H1 (cell line): ENCODE data around the gene KNDC1. TPM values are rescaled to one million over a fixed set of nuclear protein-coding genes. Genes with fewer than 3 reads are reported as not detected.

Experiments
- CTCF ChIA-PET: fragments of 300-600 bp; sonication (Branson Sonifier 250); formaldehyde crosslinking; loops from one replicate; lab custom pipeline; 2021; ENCODE audit not compliant: partially characterized antibody; lab: Charles Lee
- POLR2A ChIA-PET: fragments of 300-600 bp; sonication (Branson Sonifier 250); formaldehyde crosslinking; loops from one replicate; lab custom pipeline; 2021; ENCODE audit warnings: inconsistent platforms; ENCODE audit not compliant: partially characterized antibody; lab: Charles Lee
- DNase-seq, 2 experiments: peaks; one replicate each; pipeline versions ENCODE4 v3.0.0 to v3.0.0-alpha.2; 2010 to 2022; ENCODE audit warnings: low spot score in 2 of 2, low read depth in 1 of 2, mixed read lengths in 1 of 2
- FAIRE-seq: peaks from 2 replicates; lab custom pipeline; 2011; peaks lifted over from hg19 to GRCh38; lab: Jason Lieb, UNC
- H2AFZ ChIP-seq: 2 replicates; pipeline ENCODE4 v1.8.1; 2012; ENCODE audit warnings: low read length, inconsistent platforms
- H2AK5ac ChIP-seq: 2 replicates; pipeline ENCODE4 v1.6.1; 2013; ENCODE audit warnings: low read depth, low read length
- H2BK120ac ChIP-seq: replicated peaks from 2 replicates; pipeline ENCODE3; 2013; ENCODE audit warnings: low read depth, low read length, inconsistent platforms
- H2BK12ac ChIP-seq: 2 replicates; pipeline ENCODE4 v1.6.1; 2013; ENCODE audit warnings: low read depth, low read length
- H2BK15ac ChIP-seq: 2 replicates; pipeline ENCODE4 v1.6.1; 2013; ENCODE audit warnings: low read length
- H2BK20ac ChIP-seq: 2 replicates; pipeline ENCODE4 v1.6.1; 2013; ENCODE audit warnings: low read length
- H2BK5ac ChIP-seq: 2 replicates; pipeline ENCODE4 v1.6.1; 2013; ENCODE audit warnings: low read depth, low read length
- H3K14ac ChIP-seq: 2 replicates; pipeline ENCODE4 v1.6.1; 2013; ENCODE audit warnings: inconsistent platforms; ENCODE audit not compliant: insufficient read length
- H3K18ac ChIP-seq: 2 replicates; pipeline ENCODE4 v1.6.1; 2013; ENCODE audit warnings: low read length; ENCODE audit errors: extremely low read depth
- H3K23ac ChIP-seq: 2 replicates; pipeline ENCODE4 v1.6.1; 2013; ENCODE audit warnings: inconsistent platforms; ENCODE audit not compliant: insufficient read length
- H3K23me2 ChIP-seq: 2 replicates; pipeline ENCODE4 v1.6.1; 2013; ENCODE audit warnings: low read depth, low read length
- H3K27ac ChIP-seq: 2 replicates; pipeline ENCODE4 v1.6.1; 2011; ENCODE audit warnings: low read depth, low read length, inconsistent platforms
- H3K27me3 ChIP-seq, 4 experiments: replicated peaks in 1 of 4; 1 replicate in 1 of 4; 2 replicates in 3 of 4; pipeline versions ENCODE4 v1.6.1 to v1.8.1; 2011 to 2013; ENCODE audit warnings: low read length in 3 of 4, mild to moderate bottlenecking in 3 of 4, inconsistent platforms in 2 of 4, mixed read lengths in 2 of 4, moderate library complexity in 1 of 4; ENCODE audit not compliant: control insufficient read depth in 3 of 4, insufficient read depth in 3 of 4; ENCODE audit errors: extremely low read depth in 1 of 4
- H3K36me3 ChIP-seq, 4 experiments: 2 replicates each; pipeline versions ENCODE4 v1.6.1 to v1.8.1; 2011 to 2013; ENCODE audit warnings: mild to moderate bottlenecking in 4 of 4, low read length in 3 of 4, moderate library complexity in 2 of 4, control low read depth in 1 of 4, inconsistent platforms in 1 of 4; ENCODE audit not compliant: insufficient read depth in 4 of 4, control insufficient read depth in 2 of 4
- H3K4ac ChIP-seq: replicated peaks from 2 replicates; pipeline ENCODE3; 2013; ENCODE audit warnings: low read length, low read depth, mixed read lengths, inconsistent platforms; ENCODE audit not compliant: insufficient read length
- H3K4me1 ChIP-seq, 4 experiments: replicated peaks in 1 of 4; 1 replicate in 1 of 4; 2 replicates in 3 of 4; pipeline versions ENCODE4 v1.6.1 to v1.8.1; 2011 to 2013; ENCODE audit warnings: low read length in 3 of 4, inconsistent platforms in 2 of 4, mixed read lengths in 1 of 4; ENCODE audit not compliant: insufficient read depth in 4 of 4, control insufficient read depth in 3 of 4
- H3K4me2 ChIP-seq, 2 experiments: 2 replicates each; pipeline versions ENCODE4 v1.6.1 to v1.8.1; 2011 to 2013; ENCODE audit warnings: low read depth in 2 of 2, low read length in 2 of 2, control low read depth in 1 of 2, inconsistent platforms in 1 of 2, mild to moderate bottlenecking in 1 of 2; ENCODE audit not compliant: insufficient read depth in 1 of 2
- H3K4me3 ChIP-seq, 4 experiments: fragments of 200-600, 300-600 bp in 1 of 4; sonication (generic), shearing (Covaris generic), sonication (Bioruptor Twin) in 1 of 4; 2 replicates each; pipeline versions ENCODE4 v1.5.1 to v1.8.1; 2011 to 2016; ENCODE audit warnings: low read length in 4 of 4, low read depth in 3 of 4, control low read depth in 2 of 4, inconsistent platforms in 2 of 4, mild to moderate bottlenecking in 2 of 4, mixed read lengths in 1 of 4, moderate library complexity in 1 of 4; ENCODE audit not compliant: insufficient read depth in 2 of 4; ENCODE audit errors: extremely low read depth in 1 of 4
- H3K56ac ChIP-seq: replicated peaks from 2 replicates; pipeline ENCODE3; 2013; ENCODE audit warnings: low read depth, mild to moderate bottlenecking, mixed read lengths, low read length, inconsistent platforms; ENCODE audit not compliant: insufficient read length
- H3K79me1 ChIP-seq: 2 replicates; pipeline ENCODE4 v1.6.1; 2013; ENCODE audit warnings: low read depth, low read length, control low read depth
- H3K79me2 ChIP-seq, 2 experiments: 2 replicates each; pipeline versions ENCODE4 v1.6.1 to v1.8.1; 2012 to 2013; ENCODE audit warnings: low read length in 2 of 2, mild to moderate bottlenecking in 2 of 2, inconsistent platforms in 1 of 2; ENCODE audit not compliant: insufficient read depth in 2 of 2, control insufficient read depth in 1 of 2
- H3K9ac ChIP-seq, 4 experiments: replicated peaks in 1 of 4; 1 replicate in 1 of 4; 2 replicates in 3 of 4; pipeline versions ENCODE4 v1.6.1 to v1.8.1; 2011 to 2013; ENCODE audit warnings: low read depth in 3 of 4, low read length in 3 of 4, control low read depth in 2 of 4, mild to moderate bottlenecking in 2 of 4, moderate library complexity in 2 of 4, inconsistent platforms in 1 of 4; ENCODE audit errors: extremely low read depth in 1 of 4
- H3K9me3 ChIP-seq, 2 experiments: 2 replicates each; pipeline versions ENCODE4 v1.6.1 to v1.8.1; 2012 to 2013; ENCODE audit warnings: mild to moderate bottlenecking in 2 of 2, moderate library complexity in 2 of 2, control low read depth in 1 of 2, inconsistent platforms in 1 of 2, low read depth in 1 of 2, low read length in 1 of 2, mixed read lengths in 1 of 2; ENCODE audit not compliant: insufficient read depth in 2 of 2
- H4K20me1 ChIP-seq, 2 experiments: replicated peaks in 1 of 2; 2 replicates each; pipeline versions ENCODE3 to v1.8.1; 2011 to 2013; ENCODE audit warnings: inconsistent platforms in 2 of 2, low read length in 2 of 2, mild to moderate bottlenecking in 1 of 2; ENCODE audit not compliant: insufficient read depth in 2 of 2, control insufficient read depth in 1 of 2
- H4K5ac ChIP-seq: 2 replicates; pipeline ENCODE4 v1.6.1; 2013; ENCODE audit warnings: low read length, low read depth, mixed read lengths, inconsistent platforms; ENCODE audit not compliant: insufficient read length
- H4K8ac ChIP-seq: 2 replicates; pipeline ENCODE4 v1.8.0; 2013; ENCODE audit warnings: mild to moderate bottlenecking, moderate library complexity, low read length, inconsistent platforms; ENCODE audit not compliant: insufficient read depth; ENCODE audit errors: extremely low read depth
- H4K91ac ChIP-seq: replicated peaks from 2 replicates; pipeline ENCODE3; 2013; ENCODE audit warnings: low read length, mixed read lengths, inconsistent platforms; ENCODE audit not compliant: insufficient read length
- ATF2 ChIP-seq: IDR thresholded peaks from 2 replicates; pipeline ENCODE4 v1.6.1; 2012; ENCODE audit warnings: low read length, inconsistent platforms
- BCL11A ChIP-seq, 2 experiments: IDR thresholded peaks; one replicate each; pipeline ENCODE4 v1.6.1; 2011; ENCODE audit warnings: low read depth in 2 of 2, low read length in 2 of 2, mild to moderate bottlenecking in 2 of 2
- CHD1 ChIP-seq: IDR thresholded peaks from 2 replicates; pipeline ENCODE4 v1.6.1; 2012; ENCODE audit warnings: low read depth, low read length, improper control_type of control experiment
- CHD2 ChIP-seq: IDR thresholded peaks from 2 replicates; pipeline ENCODE4 v1.6.1; 2012; ENCODE audit warnings: low read length, improper control_type of control experiment
- E2F6 ChIP-seq: IDR thresholded peaks from 2 replicates; pipeline ENCODE4 v1.6.1; 2012; ENCODE audit warnings: inconsistent platforms
- SIX5 ChIP-seq: IDR thresholded peaks from 2 replicates; pipeline ENCODE4 v1.6.1; 2011; ENCODE audit warnings: mild to moderate bottlenecking, low read depth, low read length
- YY1 ChIP-seq: IDR thresholded peaks from 2 replicates; pipeline ENCODE4 v1.6.1; 2011; ENCODE audit warnings: low read depth, mild to moderate bottlenecking, low read length
- ZNF274 ChIP-seq: IDR thresholded peaks from 2 replicates; pipeline ENCODE4 v1.7.0; 2012; ENCODE audit warnings: low read length, borderline replicate concordance; ENCODE audit errors: extremely low read depth
- WGBS, 2 experiments: shearing (Covaris generic) in 1 of 2; methylation state at CpG; one replicate each; pipeline versions ENCODE4 v1.1.6 to v1.1.7; 2013 to 2015; ENCODE audit warnings: low lambda C conversion rate in 2 of 2, mixed read lengths in 2 of 2, inconsistent platforms in 1 of 2, low coverage in 1 of 2, missing lambda C conversion rate in 1 of 2; ENCODE audit not compliant: insufficient replicate concordance in 2 of 2, insufficient coverage in 1 of 2, insufficient read length in 1 of 2; ENCODE audit errors: extremely low coverage in 1 of 2, missing lambda C conversion rate in 1 of 2; 5-methylcytosine and 5-hydroxymethylcytosine counted together
- polyA plus RNA-seq, 7 experiments: library from polyadenylated mRNA; depleted of rRNA in 3 of 7; stranded (reverse) in 5 of 7; unstranded in 2 of 7; fragments of >200 nt in 5 of 7; fragments of 200-250 nt in 2 of 7; gene quantifications; 1 replicate in 5 of 7; 2 replicates in 1 of 7; 4 replicates in 1 of 7; pipeline versions ENCODE4 v1.2.1 to v1.2.3, GENCODE V29; 2011 to 2013; ENCODE audit warnings: missing spikeins in 2 of 7, mixed read lengths in 2 of 7
- total RNA-seq: library from RNA; stranded (reverse); fragmentation: NEBNext Ultra II Directional; extraction: Animal tissue kit (Norgen Biotek cat#: 25700); gene quantifications from 2 replicates; pipeline ENCODE4 v1.2.1, GENCODE V29; 2021

KNDC1 gene
- total and polyA plus RNA-seq, 2 of the 8 experiments (the other 6 are each of a cell fraction or from before 2014, with no cell fraction given), result 7.5 to 16.7 TPM

- POLR2A ChIA-PET, result interaction anchor here (0.9 to 2.3 kb wide), 2 partner anchors 8 to 49 kb away, joined by 3 to 8 read pairs; no protein-coding TSS in a partner anchor
- TF ChIP-seq ATF2, result no peak
- no peak for TF ChIP-seq YY1
- TF ChIP-seq E2F6, result no peak
- no peak for TF ChIP-seq ZNF274
- TF ChIP-seq CHD2, result no peak
- TF ChIP-seq SIX5, result no peak
- TF ChIP-seq BCL11A (IDR thresholded peaks at IDR 0.05; ENCODE audit: low read depth in 2 of 2, low read length in 2 of 2), result no peak
- no peak for TF ChIP-seq CHD1
These were observed 50.5 kb downstream of the KNDC1 start for GRCh38 chr10:133210398-133211140.

More at GRCh38 chr10:133210398-133211140, 50.5 kb downstream of the KNDC1 start:
- Histone ChIP-seq H3K9me3 (peaks cover 0 to 2% of the 10 kb centered on the region in 2 experiments; a peak in 1 of 4 replicates), H3K27ac (no peak overlapping the region), H4K91ac (peak overlapping the region; percentile 40), H3K79me1 (no peaks in the 10 kb centered on the region), H3K23ac (no peak overlapping the region), H4K20me1 (peaks cover 0 to 12% of the 10 kb centered on the region in 2 experiments), H3K14ac (no peak overlapping the region), H2BK12ac (no peak overlapping the region), H3K4me2 (no peak overlapping the region), H3K18ac (no peak overlapping the region; the same call in 1 of the 2 replicates), H3K23me2 (peaks cover 8% of the 10 kb centered on the region), H3K4me1 (no peaks in the 10 kb centered on the region; a peak in 1 of 7 replicates), H4K8ac (no peak overlapping the region), H2BK5ac (no peak overlapping the region), H3K36me3 (no peaks in the 10 kb centered on the region; a peak in 3 of 8 replicates), H3K79me2 (no peaks in the 10 kb centered on the region), H3K4ac (no peak overlapping the region), H2AK5ac (no peak overlapping the region), H4K5ac (no peak overlapping the region), H2AFZ (no peak overlapping the region), H2BK20ac (no peak overlapping the region), H3K4me3 (no peak overlapping the region), H3K27me3 (no peaks in the 10 kb centered on the region; a peak in 1 of 7 replicates), H3K56ac (no peak overlapping the region), H3K9ac (no peak overlapping the region), H2BK15ac (no peak overlapping the region), H2BK120ac (no peak overlapping the region)
- no peak for FAIRE-seq
- 85% methylated on average over 7 of the region's 27 CpGs; no CpG with 5 or more reads in 1 of the 2 experiments for WGBS, 2 experiments
- no peak for DNase-seq
- CTCF ChIA-PET, result interaction anchor here (0.7 to 1.6 kb wide), 3 partner anchors 15 to 52 kb away, joined by 3 to 5 read pairs (median 5); no protein-coding TSS in a partner anchor
